K562 (cell line): ENCODE data around the gene EBF4.

Experiments
- CTCF ChIP-seq, 3 experiments: IDR thresholded peaks in 2 of 3; conservative IDR thresholded peaks in 1 of 3; 2 replicates each; pipeline ENCODE4 v1.5.1; 2011 to 2012; ENCODE audit warnings: low read length in 3 of 3, mild to moderate bottlenecking in 3 of 3, control low read depth in 2 of 3, improper control_type of control experiment in 1 of 3, inconsistent platforms in 1 of 3, low read depth in 1 of 3, mixed read lengths in 1 of 3, moderate library complexity in 1 of 3; ENCODE audit not compliant: insufficient read depth in 2 of 3
- E2F4 ChIP-seq: sonication (generic); formaldehyde crosslinking; IDR thresholded peaks from 2 replicates; pipeline ENCODE4 v1.8.0; 2022; ENCODE audit warnings: mild to moderate bottlenecking, low read depth, missing genetic modification reagents
- TEAD2 ChIP-seq: fragments of 450-650 bp; IDR thresholded peaks from 2 replicates; pipeline ENCODE4 v1.6.1; 2016; ENCODE audit warnings: missing genetic modification characterization, control low read depth, missing compliant biosample characterization
- ZNF740 ChIP-seq, 3 experiments: fragments of 200-800 bp in 1 of 3; sonication (Bioruptor generic) in 1 of 3; sonication (generic) in 1 of 3; formaldehyde crosslinking in 1 of 3; IDR thresholded peaks; 2 replicates each; pipeline versions ENCODE4 v1.6.1 to v1.8.0; 2016 to 2022; ENCODE audit warnings: mild to moderate bottlenecking in 2 of 3, missing compliant biosample characterization in 2 of 3, missing genetic modification characterization in 2 of 3, missing genetic modification reagents in 1 of 3
- ZNF830 ChIP-seq: fragments of 250-450 bp; sonication (Bioruptor Pico); IDR thresholded peaks from 2 replicates; pipeline ENCODE4 v1.5.0; 2021; ENCODE audit warnings: mild to moderate bottlenecking

- no peak for TF ChIP-seq TEAD2 (tag)
- no peak for TF ChIP-seq ZNF740 (CRISPR knock-in tag; IDR thresholded peaks at IDR 0.05)
- no peak for TF ChIP-seq ZNF740 (tag; IDR thresholded peaks at IDR 0.05)
- TF ChIP-seq ZNF830 (CRISPR knock-in tag), result no peak
- TF ChIP-seq CTCF (IDR thresholded peaks at IDR 0.05 in 2 of 3, conservative IDR thresholded peaks at IDR 0.05 in 1 of 3; ENCODE audit: insufficient read depth in 2 of 3, low read depth in 1 of 3, low read length in 3 of 3), result no peak
- no peak for TF ChIP-seq E2F4 (CRISPR knock-in tag)
Measured at GRCh38 chr20:2697768-2698167, 5.2 kb downstream of the EBF4 start.
